MM.1S (cell line): Measurements from ENCODE around the gene BLCAP.

Experiments
- CTCF ChIP-seq: fragments of 300-600 bp; sonication (generic); IDR thresholded peaks from 2 replicates; pipeline ENCODE4 v1.5.1; 2016; ENCODE audit warnings: antibody characterized with exemption, low read length, mixed read lengths
- EZH2 ChIP-seq: fragments of 300-600 bp; sonication (generic); optimal IDR thresholded peaks from 2 replicates; pipeline ENCODE3; 2017; ENCODE audit warnings: low read depth, mild to moderate bottlenecking, antibody characterized with exemption, low read length, mixed read lengths
- EZH2phosphoT487 ChIP-seq: fragments of 300-600 bp; sonication (generic); IDR thresholded peaks from 2 replicates; pipeline ENCODE4 v1.6.1; 2018; ENCODE audit warnings: antibody characterized with exemption, low read length

- TF ChIP-seq CTCF: no peak
- no peak for TF ChIP-seq EZH2phosphoT487
- no peak for TF ChIP-seq EZH2
Observed at GRCh38 chr20:37541326-37541725, 13.7 kb upstream of the BLCAP start.
